Upper lobe of left lung (tissue), 6 donors: ENCODE results near the gene SULT1C2. TPM values are rescaled to one million over a fixed set of nuclear protein-coding genes. Genes with fewer than 3 reads are reported as not detected.

Experiments used
- ATAC-seq, 2 donors: fragments of 200-7000 bp; cut with Tn5 transposase; one replicate each; pipeline ENCODE4 v1.9.1; 2022; ENCODE audit warnings: mild to moderate bottlenecking in 2 of 2, moderate library complexity in 2 of 2; ENCODE audit not compliant: low FRiP score in 2 of 2
- DNase-seq, 2 donors: peaks; one replicate each; pipeline ENCODE4 v3.0.0-alpha.2; 2019 to 2020
- H3K27ac ChIP-seq, 4 donors: fragments of 200-600 bp; sonication (generic); one replicate each; pipeline ENCODE4 v1.5.1; 2016 to 2019
- H3K27me3 ChIP-seq, 4 donors: fragments of 200-600 bp; sonication (generic); one replicate each; pipeline ENCODE4 v1.5.1; 2017 to 2019
- H3K36me3 ChIP-seq, 4 donors: fragments of 200-600 bp; sonication (generic); one replicate each; pipeline ENCODE4 v1.5.1; 2016 to 2019
- H3K4me1 ChIP-seq, 4 donors: fragments of 200-600 bp; sonication (generic); one replicate each; pipeline ENCODE4 v1.5.1; 2018 to 2019
- H3K4me3 ChIP-seq, 4 donors: fragments of 200-600 bp; sonication (generic); one replicate each; pipeline ENCODE4 v1.5.1; 2017 to 2019; ENCODE audit warnings: mild to moderate bottlenecking in 2 of 4, moderate library complexity in 1 of 4
- H3K9me3 ChIP-seq, 4 donors: fragments of 200-600 bp; sonication (generic); one replicate each; pipeline ENCODE4 v1.5.1; 2018 to 2019
- EP300 ChIP-seq, 4 donors: sonication (generic); formaldehyde crosslinking; IDR thresholded peaks; one replicate each; pipeline ENCODE4 v1.5.1; 2017; ENCODE audit warnings: antibody characterized with exemption in 4 of 4, control low read depth in 2 of 4
- POLR2A ChIP-seq, 4 donors: fragments of 450-650 bp; IDR thresholded peaks; one replicate each; pipeline ENCODE4 v1.5.1; 2016 to 2017; ENCODE audit warnings: antibody characterized with exemption in 4 of 4, mild to moderate bottlenecking in 2 of 4
- POLR2AphosphoS5 ChIP-seq, 2 donors: sonication (generic); formaldehyde crosslinking; IDR thresholded peaks; one replicate each; pipeline ENCODE4 v1.5.1; 2017; ENCODE audit warnings: antibody characterized with exemption in 2 of 2
- whole genome bisulfite sequencing, 2 donors: methylation state at CpG; one replicate each; pipeline ENCODE4 v1.1.5; 2017 to 2018; 5-methylcytosine and 5-hydroxymethylcytosine counted together
- total RNA-seq, 6 donors: library from RNA; depleted of rRNA in 4 of 6; stranded (reverse); fragments of >200 nt in 4 of 6; gene quantifications; one replicate each; pipeline versions ENCODE4 v1.1.0 to v1.2.1, GENCODE V29; 2016 to 2021
- TF ChIP-seq, protein P1 (sequence below), 6 experiments: fragments of 450-650 bp in 4 of 6; fragments of 200-600 bp in 2 of 6; sonication (generic) in 2 of 6; IDR thresholded peaks; one replicate each; pipeline ENCODE4 v1.5.1; 2016 to 2019; ENCODE audit warnings: antibody characterized with exemption in 6 of 6
- donor health status: DM: no; HTN: no; CAD: no; lungs with moderate emphysema.
- donor health status: DM: no; HTN: yes; CAD: no; lungs with severe emphysema.

SULT1C2 gene
- total RNA-seq, 6 donors from 2014 or later, result 0.49 to 7.7 (median 4.8) TPM

DNA sequence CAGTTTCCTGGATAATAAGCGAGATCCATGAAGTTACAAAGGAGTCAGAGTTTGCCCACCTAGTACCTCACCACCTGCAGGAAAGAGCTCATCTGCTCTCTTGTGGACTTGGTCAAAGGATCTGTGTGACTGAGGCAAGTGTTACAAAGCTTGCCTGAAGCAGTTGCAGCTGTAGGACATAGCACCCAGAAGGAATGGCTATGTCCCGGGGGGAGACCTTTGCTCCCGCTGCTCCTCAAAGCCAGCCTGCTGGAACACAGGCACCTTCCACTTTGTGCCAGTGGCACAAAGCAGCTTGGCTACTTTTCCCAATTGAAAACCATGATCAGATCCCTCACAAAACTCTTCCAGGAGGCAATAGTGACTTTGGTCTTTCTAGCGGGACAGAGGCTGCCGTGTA lies 3.1 kb upstream of the SULT1C2 start:
- DNase-seq (no peak), ATAC-seq (no peak)
- TF ChIP-seq, protein P1, sequence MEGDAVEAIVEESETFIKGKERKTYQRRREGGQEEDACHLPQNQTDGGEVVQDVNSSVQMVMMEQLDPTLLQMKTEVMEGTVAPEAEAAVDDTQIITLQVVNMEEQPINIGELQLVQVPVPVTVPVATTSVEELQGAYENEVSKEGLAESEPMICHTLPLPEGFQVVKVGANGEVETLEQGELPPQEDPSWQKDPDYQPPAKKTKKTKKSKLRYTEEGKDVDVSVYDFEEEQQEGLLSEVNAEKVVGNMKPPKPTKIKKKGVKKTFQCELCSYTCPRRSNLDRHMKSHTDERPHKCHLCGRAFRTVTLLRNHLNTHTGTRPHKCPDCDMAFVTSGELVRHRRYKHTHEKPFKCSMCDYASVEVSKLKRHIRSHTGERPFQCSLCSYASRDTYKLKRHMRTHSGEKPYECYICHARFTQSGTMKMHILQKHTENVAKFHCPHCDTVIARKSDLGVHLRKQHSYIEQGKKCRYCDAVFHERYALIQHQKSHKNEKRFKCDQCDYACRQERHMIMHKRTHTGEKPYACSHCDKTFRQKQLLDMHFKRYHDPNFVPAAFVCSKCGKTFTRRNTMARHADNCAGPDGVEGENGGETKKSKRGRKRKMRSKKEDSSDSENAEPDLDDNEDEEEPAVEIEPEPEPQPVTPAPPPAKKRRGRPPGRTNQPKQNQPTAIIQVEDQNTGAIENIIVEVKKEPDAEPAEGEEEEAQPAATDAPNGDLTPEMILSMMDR (IDR thresholded peaks at IDR 0.05), result no peak
- TF ChIP-seq POLR2A (IDR thresholded peaks at IDR 0.05), result no peak
- TF ChIP-seq POLR2AphosphoS5 (IDR thresholded peaks at IDR 0.05), result no peak
- TF ChIP-seq EP300 (IDR thresholded peaks at IDR 0.05), result no peak
- Histone ChIP-seq H3K4me3 (no peak overlapping the region), H3K27me3 (no peaks in the 10 kb centered on the region), H3K9me3 (no peaks in the 10 kb centered on the region), H3K36me3 (no peaks in the 10 kb centered on the region), H3K27ac (no peak overlapping the region), H3K4me1 (no peaks in the 10 kb centered on the region)
- WGBS, 2 donors, result 96 to 99% methylated on average over 5 of the region's 5 CpGs

DNA sequence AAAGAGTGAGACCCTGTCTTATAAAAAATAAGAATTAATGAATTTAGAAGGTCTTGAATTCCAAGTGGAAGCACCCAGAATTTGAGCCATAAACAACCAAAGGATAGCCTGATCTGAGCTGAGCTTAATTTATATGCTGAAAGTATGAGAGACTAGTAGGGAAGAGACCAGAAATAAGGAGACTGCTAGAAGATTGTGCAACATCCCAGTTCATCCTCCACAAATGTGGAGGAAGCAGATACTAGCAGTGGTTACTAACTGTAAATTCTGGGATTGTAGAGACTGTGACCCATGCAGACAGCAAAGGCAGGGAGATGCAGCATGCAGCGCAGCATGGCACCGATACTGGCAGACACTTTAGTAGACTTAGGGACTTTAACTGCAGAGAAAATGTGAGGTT lies 1.5 kb upstream of the SULT1C2 start:
- no peak for DNase-seq
- ATAC-seq, result no peak
- TF ChIP-seq POLR2A (IDR thresholded peaks at IDR 0.05) (no peak), POLR2AphosphoS5 (IDR thresholded peaks at IDR 0.05) (no peak), EP300 (IDR thresholded peaks at IDR 0.05) (no peak)
- TF ChIP-seq, protein P1 (IDR thresholded peaks at IDR 0.05), result no peak
- Histone ChIP-seq H3K27ac (no peak overlapping the region), H3K4me3 (no peak overlapping the region), H3K4me1 (no peaks in the 10 kb centered on the region), H3K27me3 (no peaks in the 10 kb centered on the region), H3K36me3 (no peaks in the 10 kb centered on the region), H3K9me3 (no peaks in the 10 kb centered on the region)
- 71 to 81% methylated on average over 2 of the region's 2 CpGs for WGBS, 2 donors

DNA sequence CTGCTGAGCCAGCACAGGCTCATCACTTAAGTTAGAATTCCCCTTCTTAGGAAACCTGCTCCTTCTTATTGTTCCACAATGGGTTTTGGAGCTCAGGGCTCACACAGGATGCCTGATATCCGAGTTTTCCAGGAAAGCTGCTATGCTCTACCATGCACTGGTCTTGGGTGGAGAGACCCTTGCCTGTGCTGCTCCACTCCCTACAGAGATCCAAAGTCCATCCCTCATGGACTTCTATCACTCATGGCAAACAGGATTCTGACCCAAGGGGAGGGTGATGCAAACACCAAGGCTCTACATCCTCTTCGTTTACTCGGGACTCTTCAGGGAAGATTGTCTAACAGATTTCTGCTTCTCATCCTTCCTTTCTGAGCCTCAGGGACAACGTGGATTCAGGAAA lies 5.2 kb downstream of the SULT1C2 start:
- H3K4me1 ChIP-seq, result no peaks in the 10 kb centered on the region
- DNase-seq (no peak), ATAC-seq (no peak)
- H3K27me3 ChIP-seq, result no peaks in the 10 kb centered on the region
- H3K4me3 ChIP-seq, result no peak overlapping the region
- no peak for TF ChIP-seq POLR2A (IDR thresholded peaks at IDR 0.05)
- TF ChIP-seq POLR2AphosphoS5 (IDR thresholded peaks at IDR 0.05), result no peak
- TF ChIP-seq, protein P1 (IDR thresholded peaks at IDR 0.05), result no peak
- TF ChIP-seq EP300 (IDR thresholded peaks at IDR 0.05), result no peak
- H3K9me3 ChIP-seq, result no peaks in the 10 kb centered on the region
- no peaks in the 10 kb centered on the region for H3K36me3 ChIP-seq
- 65 to 71% methylated on average over 3 to 4 of the region's 4 CpGs for WGBS, 2 donors
- H3K27ac ChIP-seq, result no peak overlapping the region

DNA sequence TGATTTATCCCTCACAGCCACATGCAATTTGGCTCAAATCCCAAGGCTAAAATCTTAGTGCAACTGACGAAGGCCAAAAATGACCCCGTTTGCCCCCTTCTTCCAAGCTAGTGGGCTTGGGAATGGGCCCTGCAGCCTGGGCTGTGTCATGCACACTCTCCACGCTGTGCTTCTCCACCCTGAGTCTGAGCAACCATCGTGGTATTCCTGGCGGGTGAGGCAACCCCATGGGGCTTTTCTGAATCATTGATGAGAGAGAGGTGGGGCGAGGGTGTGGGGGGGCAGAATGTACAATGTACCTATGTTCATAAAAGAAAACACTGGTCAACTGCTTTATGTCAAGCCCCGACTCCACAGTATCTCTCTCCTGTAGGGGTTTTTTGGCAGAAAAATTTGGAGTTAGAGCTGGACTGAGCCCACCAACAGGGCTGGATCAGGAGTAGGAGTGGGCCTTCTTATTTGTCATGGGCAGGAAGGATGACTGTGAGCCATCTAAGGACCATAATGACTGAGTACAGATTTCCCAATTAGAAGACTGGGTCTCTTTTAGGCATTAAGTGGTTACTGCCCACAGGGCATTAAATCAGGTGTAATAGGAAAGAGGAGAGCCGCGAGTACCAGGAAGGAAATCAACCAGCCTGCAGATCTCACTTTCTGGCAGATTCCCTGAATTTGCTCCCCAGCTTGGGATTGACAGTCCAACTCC lies 8.9 kb downstream of the SULT1C2 start:
- no peak for DNase-seq
- no peak for ATAC-seq
- H3K27me3 ChIP-seq, result no peaks in the 10 kb centered on the region
- no peaks in the 10 kb centered on the region for H3K9me3 ChIP-seq
- H3K4me1 ChIP-seq, result no peaks in the 10 kb centered on the region
- TF ChIP-seq POLR2AphosphoS5 (IDR thresholded peaks at IDR 0.05) (no peak), POLR2A (IDR thresholded peaks at IDR 0.05) (no peak), EP300 (IDR thresholded peaks at IDR 0.05) (no peak)
- TF ChIP-seq, protein P1 (IDR thresholded peaks at IDR 0.05), result no peak
- H3K4me3 ChIP-seq, result no peak overlapping the region
- H3K36me3 ChIP-seq, result no peaks in the 10 kb centered on the region
- H3K27ac ChIP-seq, result no peak overlapping the region
- 75 to 81% methylated on average over 9 of the region's 9 CpGs for WGBS, 2 donors

GRCh38 chr2:108301558-108301957 lies 12.9 kb downstream of the SULT1C2 start:
- Histone ChIP-seq H3K27me3 (no peaks in the 10 kb centered on the region), H3K4me3 (no peak overlapping the region), H3K27ac (no peak overlapping the region), H3K4me1 (no peaks in the 10 kb centered on the region), H3K36me3 (no peaks in the 10 kb centered on the region), H3K9me3 (no peaks in the 10 kb centered on the region)
- ATAC-seq, result no peak
- TF ChIP-seq, protein P1 (IDR thresholded peaks at IDR 0.05), result no peak
- TF ChIP-seq POLR2A (IDR thresholded peaks at IDR 0.05) (no peak), POLR2AphosphoS5 (IDR thresholded peaks at IDR 0.05) (no peak), EP300 (IDR thresholded peaks at IDR 0.05) (no peak)
- no peak for DNase-seq
- WGBS, 2 donors, result 80 to 82% methylated on average over 7 of the region's 7 CpGs
